CD8-positive, alpha-beta memory T cell (primary cell): ENCODE measurements around the gene CACNG1. TPM values are rescaled to one million over a fixed set of nuclear protein-coding genes. Genes with fewer than 3 reads are reported as not detected.

ENCODE experiments used
- CTCF ChIA-PET: fragments of 350-600 bp; sonication (Branson Sonifier 250); formaldehyde crosslinking; loops from one replicate; lab custom pipeline; 2021; ENCODE audit warnings: antibody characterized with exemption; lab: Charles Lee
- POLR2A ChIA-PET: fragments of 350-600 bp; sonication (Branson Sonifier 250); formaldehyde crosslinking; loops from one replicate; lab custom pipeline; 2021; ENCODE audit warnings: antibody characterized with exemption; lab: Charles Lee
- DNase-seq, 5 donors: peaks; one replicate each; pipeline versions ENCODE4 v3.0.0 to v3.0.0-alpha.2; 2020 to 2022; ENCODE audit warnings: mixed read lengths in 1 of 5
- H3K27ac ChIP-seq: one replicate; pipeline ENCODE4 v1.7.0; 2013; ENCODE audit warnings: low read depth, mild to moderate bottlenecking, low read length, moderate library complexity
- H3K27me3 ChIP-seq: 2 replicates; pipeline ENCODE4 v1.7.0; 2013; ENCODE audit warnings: low read length, mild to moderate bottlenecking; ENCODE audit not compliant: insufficient read depth, poor library complexity, severe bottlenecking
- H3K36me3 ChIP-seq: 2 replicates; pipeline ENCODE4 v1.7.0; 2013; ENCODE audit warnings: mild to moderate bottlenecking, low read length, moderate library complexity; ENCODE audit not compliant: insufficient read depth
- H3K4me1 ChIP-seq: 2 replicates; pipeline ENCODE4 v1.7.0; 2013; ENCODE audit warnings: mild to moderate bottlenecking, low read length, moderate library complexity; ENCODE audit not compliant: insufficient read depth
- H3K4me3 ChIP-seq: 2 replicates; pipeline ENCODE4 v1.7.0; 2013; ENCODE audit warnings: mild to moderate bottlenecking, low read length
- H3K9me3 ChIP-seq: 2 replicates; pipeline ENCODE4 v1.7.0; 2013; ENCODE audit warnings: mild to moderate bottlenecking, low read length
- H3K27ac Mint-ChIP-seq, 8 donors: one replicate each; pipeline ENCODE4 v1.8.0; 2020 to 2021; ENCODE audit warnings: mixed read lengths in 8 of 8, mild to moderate bottlenecking in 6 of 8, inconsistent platforms in 3 of 8, moderate library complexity in 3 of 8
- H3K27me3 Mint-ChIP-seq, 2 donors: one replicate each; pipeline ENCODE4 v1.8.0; 2020 to 2021; ENCODE audit warnings: mixed read lengths in 2 of 2, mild to moderate bottlenecking in 1 of 2, moderate library complexity in 1 of 2
- H3K36me3 Mint-ChIP-seq, 3 donors: one replicate each; pipeline ENCODE4 v1.8.0; 2020 to 2021; ENCODE audit warnings: mixed read lengths in 3 of 3, inconsistent platforms in 1 of 3, mild to moderate bottlenecking in 1 of 3
- H3K4me1 Mint-ChIP-seq, 3 donors: one replicate each; pipeline ENCODE4 v1.8.0; 2020 to 2021; ENCODE audit warnings: mixed read lengths in 3 of 3, inconsistent platforms in 1 of 3, mild to moderate bottlenecking in 1 of 3
- H3K4me3 Mint-ChIP-seq, 7 donors: one replicate each; pipeline ENCODE4 v1.8.0; 2020 to 2021; ENCODE audit warnings: mixed read lengths in 7 of 7, mild to moderate bottlenecking in 6 of 7, moderate library complexity in 4 of 7, inconsistent platforms in 2 of 7
- H3K9me3 Mint-ChIP-seq, 5 donors: one replicate each; pipeline ENCODE4 v1.8.0; 2020 to 2022; ENCODE audit warnings: mixed read lengths in 5 of 5, mild to moderate bottlenecking in 3 of 5, moderate library complexity in 2 of 5, inconsistent platforms in 1 of 5
- polyA plus RNA-seq: library from polyadenylated mRNA; unstranded; fragments of 300-500 nt; fragmentation: Illumina TruSeq; gene quantifications from one replicate; pipeline ENCODE4 v1.2.3, GENCODE V29; 2021
- total RNA-seq, 2 experiments: library from RNA; stranded (reverse); gene quantifications; one replicate each; pipeline ENCODE4 v1.2.3, GENCODE V29; 2021

Gene CACNG1
- total and polyA plus RNA-seq, 3 experiments from 2014 or later = not detected

DNA sequence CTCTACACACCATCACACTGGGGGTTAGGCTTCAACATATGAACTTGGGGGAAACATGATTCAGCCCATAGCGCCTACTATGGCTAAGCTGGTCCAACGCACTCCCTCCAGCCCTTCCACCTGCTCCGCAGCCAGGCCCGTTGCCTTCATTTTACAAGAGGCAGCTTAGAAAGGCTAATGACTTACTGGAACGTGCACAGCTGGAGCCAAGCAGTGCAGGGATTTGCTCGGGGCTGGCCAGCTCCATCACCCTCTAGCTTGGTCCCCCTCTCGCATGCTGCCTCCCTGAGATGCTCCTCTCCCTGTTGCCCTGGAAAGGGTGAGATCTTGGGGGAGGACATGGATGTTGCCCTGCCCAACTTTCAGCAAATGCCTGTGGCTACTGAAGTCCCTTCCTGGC lies 2.8 kb upstream of the CACNG1 start:
- H3K27ac ChIP-seq = no peak overlapping the region
- no peaks in the 10 kb centered on the region for H3K4me1 ChIP-seq
- no peaks in the 10 kb centered on the region for H3K36me3 ChIP-seq
- H3K9me3 ChIP-seq = no peaks in the 10 kb centered on the region
- H3K27me3 ChIP-seq = no peaks in the 10 kb centered on the region
- H3K4me3 ChIP-seq = no peak overlapping the region
- CTCF ChIA-PET = no interaction called here
- Mint-ChIP-seq H3K9me3 (peaks cover 0 to 4% (median 0%) of the 10 kb centered on the region in 5 donors), H3K36me3 (no peaks in the 10 kb centered on the region), H3K27ac (no peak overlapping the region), H3K4me3 (no peak overlapping the region), H3K4me1 (no peaks in the 10 kb centered on the region), H3K27me3 (peaks cover 10 to 14% of the 10 kb centered on the region in 2 donors)
- POLR2A ChIA-PET = no interaction called here
- no peak for DNase-seq

- no peaks in the 10 kb centered on the region for H3K4me1 Mint-ChIP-seq
Observed at GRCh38 chr17:67041941-67042899, 2.1 kb upstream of the CACNG1 start.

DNA sequence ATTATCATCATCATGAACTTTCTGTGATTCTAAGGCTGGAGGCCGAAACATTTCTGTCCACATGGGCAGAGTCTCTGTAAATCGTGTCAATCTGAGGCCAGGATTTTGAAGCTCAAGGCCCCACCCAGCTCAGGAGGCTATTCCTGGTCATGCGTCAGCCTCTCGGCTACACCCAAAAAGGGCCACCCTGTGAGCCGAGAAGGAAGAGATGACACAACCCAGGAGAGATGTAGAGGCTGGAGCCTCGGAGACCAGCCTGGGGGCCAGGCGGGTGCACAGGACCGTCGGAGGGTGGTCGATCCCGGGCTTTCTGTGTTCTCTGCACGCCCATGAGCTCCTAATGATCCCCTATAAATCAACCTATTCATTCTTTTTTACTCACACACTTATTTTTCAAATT lies 1.1 kb upstream of the CACNG1 start:
- Histone ChIP-seq H3K4me3 (no peak overlapping the region), H3K9me3 (peaks cover 4% of the 10 kb centered on the region), H3K4me1 (no peaks in the 10 kb centered on the region), H3K36me3 (no peaks in the 10 kb centered on the region), H3K27me3 (no peaks in the 10 kb centered on the region), H3K27ac (no peak overlapping the region)
- Mint-ChIP-seq H3K27ac (no peak overlapping the region), H3K27me3 (peaks cover 7% of the 10 kb centered on the region in 2 donors), H3K4me3 (no peak overlapping the region), H3K9me3 (peaks cover 4 to 13% (median 9%) of the 10 kb centered on the region in 5 donors), H3K4me1 (no peaks in the 10 kb centered on the region), H3K36me3 (peaks cover 0 to 14% (median 0%) of the 10 kb centered on the region in 3 donors)
- POLR2A ChIA-PET = no interaction called here
- no peak for DNase-seq
- CTCF ChIA-PET = no interaction called here

More at GRCh38 chr17:67041941-67042899, 2.1 kb upstream of the CACNG1 start:
- H3K4me3 ChIP-seq = no peak overlapping the region
- no peaks in the 10 kb centered on the region for H3K27me3 ChIP-seq
- Mint-ChIP-seq H3K27ac (no peak overlapping the region), H3K9me3 (peaks cover 0 to 7% (median 0%) of the 10 kb centered on the region in 5 donors), H3K4me3 (no peak overlapping the region), H3K27me3 (peaks cover 7 to 10% of the 10 kb centered on the region in 2 donors), H3K36me3 (peaks cover 0 to 5% (median 0%) of the 10 kb centered on the region in 3 donors)
- no peaks in the 10 kb centered on the region for H3K4me1 ChIP-seq
- no peaks in the 10 kb centered on the region for H3K36me3 ChIP-seq
- DNase-seq = no peak
- ChIA-PET CTCF (no interaction called here), POLR2A (no interaction called here)
- no peak overlapping the region for H3K27ac ChIP-seq
- no peaks in the 10 kb centered on the region for H3K9me3 ChIP-seq

- ChIA-PET POLR2A (no interaction called here), CTCF (no interaction called here)
- H3K36me3 ChIP-seq = no peaks in the 10 kb centered on the region
- Mint-ChIP-seq H3K4me3 (no peak overlapping the region), H3K27me3 (peaks cover 6 to 7% of the 10 kb centered on the region in 2 donors), H3K9me3 (peaks cover 17 to 27% (median 24%) of the 10 kb centered on the region in 5 donors), H3K36me3 (peaks cover 0 to 24% (median 2%) of the 10 kb centered on the region in 3 donors), H3K4me1 (no peaks in the 10 kb centered on the region), H3K27ac (peak overlapping the region in 2 of 8 donors; percentile 60 to 64)
- H3K9me3 ChIP-seq = peaks cover 9% of the 10 kb centered on the region
- no peak for DNase-seq
- H3K27me3 ChIP-seq = no peaks in the 10 kb centered on the region
- no peaks in the 10 kb centered on the region for H3K4me1 ChIP-seq
- H3K4me3 ChIP-seq = no peak overlapping the region
- H3K27ac ChIP-seq = no peak overlapping the region
Observed at GRCh38 chr17:67044940-67045339, 586 bp downstream of the CACNG1 start.

GRCh38 chr17:67046398-67046797 lies 2.0 kb downstream of the CACNG1 start:
- H3K27ac Mint-ChIP-seq = no peak overlapping the region
- Histone ChIP-seq H3K9me3 (peaks cover 9% of the 10 kb centered on the region), H3K27me3 (no peaks in the 10 kb centered on the region), H3K36me3 (no peaks in the 10 kb centered on the region), H3K4me1 (no peaks in the 10 kb centered on the region), H3K27ac (no peak overlapping the region), H3K4me3 (no peak overlapping the region)
- H3K36me3 Mint-ChIP-seq = peaks cover 0 to 24% (median 2%) of the 10 kb centered on the region in 3 donors
- H3K27me3 Mint-ChIP-seq = peaks cover 0 to 7% of the 10 kb centered on the region in 2 donors
- H3K4me3 Mint-ChIP-seq = no peak overlapping the region
- H3K9me3 Mint-ChIP-seq = peaks cover 17 to 28% (median 24%) of the 10 kb centered on the region in 5 donors
- ChIA-PET POLR2A (no interaction called here), CTCF (no interaction called here)
- H3K4me1 Mint-ChIP-seq = no peaks in the 10 kb centered on the region
- DNase-seq = peak in 1 of 5 donors; percentile 9

DNA sequence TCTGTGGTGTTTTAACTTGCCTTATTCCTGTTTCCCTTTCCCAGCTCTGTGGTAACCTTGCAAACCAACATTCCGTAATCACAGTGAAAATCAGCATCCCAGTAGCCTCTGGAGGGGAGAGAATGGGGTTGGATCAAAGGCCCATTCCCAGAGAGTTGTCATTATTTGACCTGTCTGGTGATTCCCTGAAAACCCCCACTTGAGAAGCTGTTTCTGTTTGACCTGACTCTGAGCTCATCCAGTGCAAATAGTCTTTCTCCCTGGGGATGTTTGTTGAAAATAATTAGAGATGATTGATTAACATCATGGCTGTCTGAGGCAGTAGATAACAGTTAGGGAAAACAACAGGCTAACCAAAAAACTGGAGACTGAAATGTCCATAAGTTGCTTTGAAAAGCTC lies 3.0 kb downstream of the CACNG1 start:
- peaks cover 17 to 28% (median 24%) of the 10 kb centered on the region in 5 donors for H3K9me3 Mint-ChIP-seq
- no peak overlapping the region for H3K27ac Mint-ChIP-seq
- ChIA-PET POLR2A (no interaction called here), CTCF (no interaction called here)
- Histone ChIP-seq H3K36me3 (no peaks in the 10 kb centered on the region), H3K27me3 (no peaks in the 10 kb centered on the region), H3K4me1 (no peaks in the 10 kb centered on the region), H3K27ac (no peak overlapping the region), H3K9me3 (peaks cover 9% of the 10 kb centered on the region), H3K4me3 (no peak overlapping the region)
- H3K27me3 Mint-ChIP-seq = peaks cover 2 to 7% of the 10 kb centered on the region in 2 donors
- H3K4me3 Mint-ChIP-seq = no peak overlapping the region
- H3K36me3 Mint-ChIP-seq = peaks cover 0 to 24% (median 2%) of the 10 kb centered on the region in 3 donors
- no peaks in the 10 kb centered on the region for H3K4me1 Mint-ChIP-seq
- no peak for DNase-seq

- Mint-ChIP-seq H3K36me3 (peaks cover 0 to 24% (median 2%) of the 10 kb centered on the region in 3 donors), H3K4me3 (no peak overlapping the region), H3K27me3 (peaks cover 2 to 7% of the 10 kb centered on the region in 2 donors), H3K27ac (no peak overlapping the region), H3K9me3 (peaks cover 17 to 28% (median 24%) of the 10 kb centered on the region in 5 donors), H3K4me1 (no peaks in the 10 kb centered on the region)
- no peaks in the 10 kb centered on the region for H3K27me3 ChIP-seq
- no peaks in the 10 kb centered on the region for H3K4me1 ChIP-seq
- no peaks in the 10 kb centered on the region for H3K36me3 ChIP-seq
- H3K9me3 ChIP-seq = peaks cover 9% of the 10 kb centered on the region
- H3K4me3 ChIP-seq = no peak overlapping the region
- peak in 1 of 5 donors; percentile 7 for DNase-seq
- ChIA-PET CTCF (no interaction called here), POLR2A (no interaction called here)
- H3K27ac ChIP-seq = no peak overlapping the region
Observed at GRCh38 chr17:67049025-67049739, 4.8 kb downstream of the CACNG1 start.

DNA sequence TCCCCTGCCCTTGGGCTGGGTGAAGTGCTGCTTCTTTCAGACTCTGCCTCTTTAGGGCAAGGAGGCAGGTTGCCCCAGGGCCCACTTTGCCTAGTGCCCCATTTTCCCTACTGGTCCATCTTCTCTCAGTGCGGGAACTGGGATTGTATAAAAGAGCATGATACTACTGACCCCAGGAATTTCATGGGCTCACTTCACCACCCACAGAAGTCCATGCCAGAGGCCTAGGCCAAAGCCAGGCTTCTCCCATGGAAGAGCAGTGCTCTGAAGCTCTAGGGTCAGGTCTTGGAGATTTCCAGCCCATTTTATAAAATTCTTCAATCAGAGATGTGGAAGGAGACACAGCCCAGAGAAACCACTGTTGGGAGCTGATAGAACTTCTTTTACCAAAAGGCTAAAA lies 5.7 kb downstream of the CACNG1 start:
- H3K4me1 ChIP-seq = no peaks in the 10 kb centered on the region
- H3K36me3 ChIP-seq = no peaks in the 10 kb centered on the region
- peak in 1 of 5 donors; percentile 5 for DNase-seq
- peaks cover 9% of the 10 kb centered on the region for H3K9me3 ChIP-seq
- ChIA-PET CTCF (no interaction called here), POLR2A (no interaction called here)
- Mint-ChIP-seq H3K4me1 (no peaks in the 10 kb centered on the region), H3K27me3 (peaks cover 2 to 7% of the 10 kb centered on the region in 2 donors), H3K9me3 (peaks cover 17 to 28% (median 24%) of the 10 kb centered on the region in 5 donors), H3K4me3 (no peak overlapping the region), H3K27ac (no peak overlapping the region), H3K36me3 (peaks cover 2 to 24% (median 4%) of the 10 kb centered on the region in 3 donors)
- H3K27me3 ChIP-seq = no peaks in the 10 kb centered on the region
- H3K27ac ChIP-seq = no peak overlapping the region
- no peak overlapping the region for H3K4me3 ChIP-seq
